ENCODE results near the gene CDKN2D. TPM values are rescaled to one million over a fixed set of nuclear protein-coding genes. Genes with fewer than 3 reads are reported as not detected.

CDKN2D gene
- total and polyA plus RNA-seq, 4 donors = 11.8 to 23.0 (median 18.5) TPM

DNA sequence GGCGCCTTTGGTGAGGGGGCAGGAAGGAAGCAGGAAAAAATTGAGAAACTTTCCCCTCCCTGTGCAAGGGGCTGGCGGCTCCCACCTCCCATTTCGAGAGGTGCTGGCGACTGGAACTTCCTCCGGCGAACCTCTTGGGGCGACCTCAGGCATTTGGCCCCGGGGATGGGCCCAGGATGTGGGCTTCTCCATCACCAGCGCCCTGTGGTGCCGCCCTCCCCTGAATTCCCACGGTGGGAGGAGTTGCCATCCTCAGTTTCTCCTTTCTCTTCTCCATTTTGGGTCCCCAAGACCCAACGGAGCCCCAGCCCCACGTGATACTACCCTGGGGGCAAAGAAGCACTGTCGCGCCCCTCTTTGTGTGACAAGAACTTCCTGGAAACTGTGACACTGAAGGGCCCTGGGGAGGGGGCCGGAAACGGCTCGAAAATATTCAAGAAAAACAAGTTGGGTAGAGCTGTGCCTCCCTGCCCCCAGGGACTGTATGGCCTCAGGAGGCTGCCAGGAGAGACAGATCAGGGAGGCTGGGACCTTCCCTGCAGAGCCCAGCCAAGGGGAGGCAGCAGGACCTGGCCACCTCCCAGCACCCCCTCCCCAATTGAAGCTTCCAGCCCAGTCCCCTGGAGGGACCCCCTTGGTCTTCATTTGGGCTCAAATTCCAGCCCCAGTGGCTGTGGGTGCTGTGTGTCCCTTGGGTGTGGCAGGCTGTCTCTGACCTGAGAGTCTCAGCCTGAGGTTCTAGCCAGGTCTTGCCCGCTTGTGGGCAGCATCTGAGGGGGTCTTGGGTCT is 34.5 kb upstream of the CDKN2D start:
- intact Hi-C loops (cut with DNase I) = no loop called here
- ATAC-seq (ENCODE audit: low FRiP score) (peak; percentile 69), DNase-seq (peak; percentile 74 to 83)
- H3K4me3 ChIP-seq (ENCODE audit: low read length in 2 of 2) = peak overlapping the region; percentile 97 to 99
- H3K9me3 ChIP-seq (ENCODE audit: control insufficient read depth, low read length) = no peaks in the 10 kb centered on the region
- H3K4me1 ChIP-seq (ENCODE audit: control insufficient read depth in 1 of 2, insufficient read depth in 2 of 2, low read length in 2 of 2) = peaks cover 2 to 4% of the 10 kb centered on the region in 2 donors
- 4% methylated on average over 19 of the region's 19 CpGs for WGBS, 2 donors
- H3K27ac ChIP-seq (ENCODE audit: low read depth in 1 of 2, low read length in 2 of 2) = peak overlapping the region; percentile 76 to 91
- no peaks in the 10 kb centered on the region for H3K36me3 ChIP-seq (ENCODE audit: control insufficient read depth in 1 of 2, insufficient read depth in 2 of 2, low read length in 1 of 2)
- H3K27me3 ChIP-seq (ENCODE audit: control insufficient read depth in 1 of 2, insufficient read depth in 2 of 2, low read length in 1 of 2) = no peaks in the 10 kb centered on the region

DNA sequence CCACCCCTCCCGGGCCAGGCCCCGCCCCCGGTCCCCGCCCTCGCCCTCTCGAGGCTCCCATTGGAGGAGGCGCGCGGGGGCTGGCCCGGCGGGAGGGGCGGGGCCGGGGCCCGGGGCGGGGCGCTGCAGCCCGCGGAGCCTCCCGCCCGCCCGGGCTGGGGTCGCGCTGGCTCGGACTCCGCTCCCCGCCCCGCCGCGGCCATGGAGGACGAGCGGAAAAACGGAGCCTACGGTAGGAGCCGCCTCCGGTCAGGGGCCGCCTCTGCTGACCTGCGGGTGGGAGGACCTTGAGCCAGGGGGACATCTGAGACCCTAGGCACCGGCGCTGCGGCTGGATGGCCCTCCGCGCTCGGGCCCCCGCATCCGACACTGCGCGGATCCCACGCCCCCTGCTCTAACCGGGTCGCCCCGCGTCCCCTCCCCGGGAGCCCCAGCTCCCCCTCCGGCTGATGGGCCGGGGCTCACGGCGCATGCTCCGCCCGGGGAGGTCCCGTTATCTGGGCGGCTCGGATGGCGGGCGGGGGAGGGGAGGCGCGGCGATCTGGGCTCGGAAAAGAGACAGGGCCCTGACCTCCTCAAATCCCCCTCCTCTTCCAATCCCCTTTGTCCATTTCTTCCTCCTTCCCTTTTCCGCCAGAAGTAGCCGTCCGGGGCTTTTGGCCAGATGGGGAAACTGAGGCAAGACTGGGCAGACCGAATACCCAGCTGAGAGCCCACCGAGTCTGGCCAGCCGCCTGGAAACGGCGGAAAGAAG is 33.7 kb upstream of the CDKN2D start:
- Histone ChIP-seq H3K9me3 (ENCODE audit: control insufficient read depth, low read length) (no peaks in the 10 kb centered on the region), H3K4me1 (ENCODE audit: control insufficient read depth in 1 of 2, insufficient read depth in 2 of 2, low read length in 2 of 2) (peaks cover 2 to 4% of the 10 kb centered on the region in 2 donors), H3K27me3 (ENCODE audit: control insufficient read depth in 1 of 2, insufficient read depth in 2 of 2, low read length in 1 of 2) (no peaks in the 10 kb centered on the region), H3K36me3 (ENCODE audit: control insufficient read depth in 1 of 2, insufficient read depth in 2 of 2, low read length in 1 of 2) (no peaks in the 10 kb centered on the region), H3K27ac (ENCODE audit: low read depth in 1 of 2, low read length in 2 of 2) (peak overlapping the region; percentile 76 to 96), H3K4me3 (ENCODE audit: low read length in 2 of 2) (peak overlapping the region; percentile 97 to 99)
- peak; percentile 96 for ATAC-seq (ENCODE audit: low FRiP score)
- 0 to 1% methylated on average over 69 to 76 of the region's 76 CpGs for WGBS, 2 donors
- DNase-seq = peak; percentile 88 to 94
- intact Hi-C loops (cut with DNase I) = no loop called here

DNA sequence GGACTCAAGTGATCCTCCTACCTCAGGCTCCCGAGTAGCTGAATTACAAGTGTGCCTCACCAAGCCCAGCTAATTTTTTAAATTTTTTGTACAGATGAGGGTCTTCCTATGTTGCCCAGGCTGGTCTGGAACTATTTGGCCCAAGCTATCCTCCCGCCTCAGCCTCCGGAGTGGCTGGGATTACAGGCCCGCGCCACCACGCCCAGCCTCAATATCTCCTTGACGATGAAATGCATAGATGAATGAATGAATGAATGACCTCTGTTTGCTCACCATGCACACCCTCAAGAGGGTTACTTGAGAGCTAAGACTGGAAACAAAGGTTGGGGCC is 33.2 kb upstream of the CDKN2D start:
- intact Hi-C loops (cut with DNase I) = no loop called here
- H3K27ac ChIP-seq (ENCODE audit: low read depth in 1 of 2, low read length in 2 of 2) = no peak overlapping the region
- H3K27me3 ChIP-seq (ENCODE audit: control insufficient read depth in 1 of 2, insufficient read depth in 2 of 2, low read length in 1 of 2) = no peaks in the 10 kb centered on the region
- no peak for DNase-seq
- no peaks in the 10 kb centered on the region for H3K9me3 ChIP-seq (ENCODE audit: control insufficient read depth, low read length)
- no peak for ATAC-seq (ENCODE audit: low FRiP score)
- 21 to 24% methylated on average over 7 of the region's 7 CpGs for WGBS, 2 donors
- H3K4me3 ChIP-seq (ENCODE audit: low read length in 2 of 2) = peak overlapping the region in 1 of 2 donors; percentile 97
- peaks cover 2 to 4% of the 10 kb centered on the region in 2 donors for H3K4me1 ChIP-seq (ENCODE audit: control insufficient read depth in 1 of 2, insufficient read depth in 2 of 2, low read length in 2 of 2)
- no peaks in the 10 kb centered on the region for H3K36me3 ChIP-seq (ENCODE audit: control insufficient read depth in 1 of 2, insufficient read depth in 2 of 2, low read length in 1 of 2)

DNA sequence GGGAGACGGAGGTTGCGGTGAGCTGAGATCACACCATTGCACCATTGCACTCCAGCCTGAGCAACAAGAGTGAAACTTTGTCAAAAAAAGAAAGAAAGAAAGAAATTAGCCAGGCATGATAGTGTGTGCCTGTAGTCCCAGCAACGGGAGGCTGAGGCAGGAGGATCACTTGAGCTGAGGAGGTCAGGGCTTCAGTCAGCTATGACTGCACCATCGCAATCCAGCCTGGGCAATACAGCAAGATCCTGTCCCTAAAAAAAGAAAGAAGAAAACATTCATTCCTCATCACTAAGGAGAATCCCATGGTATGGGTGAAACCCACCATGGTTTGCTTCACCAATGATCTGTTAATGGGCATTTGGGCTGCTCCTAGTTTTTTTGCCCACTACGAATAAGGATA is 31.4 kb upstream of the CDKN2D start:
- no peaks in the 10 kb centered on the region for H3K36me3 ChIP-seq (ENCODE audit: control insufficient read depth in 1 of 2, insufficient read depth in 2 of 2, low read length in 1 of 2)
- no peak overlapping the region for H3K27ac ChIP-seq (ENCODE audit: low read depth in 1 of 2, low read length in 2 of 2)
- intact Hi-C loops (cut with DNase I) = no loop called here
- no peak overlapping the region for H3K4me3 ChIP-seq (ENCODE audit: low read length in 2 of 2)
- no peak for DNase-seq
- WGBS, 2 donors = 82 to 89% methylated on average over 5 of the region's 5 CpGs
- no peaks in the 10 kb centered on the region for H3K9me3 ChIP-seq (ENCODE audit: control insufficient read depth, low read length)
- ATAC-seq (ENCODE audit: low FRiP score) = no peak
- H3K27me3 ChIP-seq (ENCODE audit: control insufficient read depth in 1 of 2, insufficient read depth in 2 of 2, low read length in 1 of 2) = no peaks in the 10 kb centered on the region
- peaks cover 2 to 4% of the 10 kb centered on the region in 2 donors for H3K4me1 ChIP-seq (ENCODE audit: control insufficient read depth in 1 of 2, insufficient read depth in 2 of 2, low read length in 2 of 2)

DNA sequence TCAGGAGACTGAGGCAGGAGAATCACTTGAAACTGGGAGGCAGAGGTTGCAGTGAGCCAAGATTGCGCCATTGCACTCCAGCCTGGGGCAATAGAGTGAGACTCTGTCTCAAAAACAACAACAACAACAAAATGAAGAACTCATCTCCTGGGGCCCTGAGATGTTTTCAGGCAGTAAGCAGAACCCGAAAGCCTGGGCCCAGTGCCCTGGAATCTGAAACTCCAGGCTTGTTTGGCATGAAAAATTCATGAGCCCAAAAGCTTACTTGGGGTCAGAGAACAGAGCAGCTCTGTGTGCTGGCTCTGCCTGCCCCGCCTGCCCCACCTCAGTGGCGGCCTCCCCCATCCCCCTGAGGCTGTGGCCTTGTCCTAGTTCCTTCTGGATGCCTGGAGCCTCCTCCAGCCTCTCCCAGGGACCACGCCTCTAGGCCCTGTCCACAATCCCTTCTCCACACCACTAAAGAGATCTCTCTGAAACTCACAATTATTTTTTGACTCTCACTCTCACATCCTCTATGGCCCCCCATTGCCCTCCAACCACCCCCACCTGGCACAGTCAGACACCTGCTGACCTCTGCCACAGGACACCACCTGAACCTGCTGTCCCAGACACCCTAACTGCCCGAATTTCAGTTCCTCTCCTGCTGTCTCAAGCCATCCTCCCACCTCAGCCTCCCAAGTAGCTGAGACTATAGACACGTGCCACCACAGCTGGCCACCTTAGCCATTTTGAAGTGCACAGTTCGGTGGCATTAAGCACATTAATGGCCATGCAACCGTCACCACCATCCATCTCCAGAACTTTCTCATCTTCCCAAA is 25.2 kb upstream of the CDKN2D start:
- DNase-seq (no peak), ATAC-seq (ENCODE audit: low FRiP score) (no peak)
- no peaks in the 10 kb centered on the region for H3K27me3 ChIP-seq (ENCODE audit: control insufficient read depth in 1 of 2, insufficient read depth in 2 of 2, low read length in 1 of 2)
- no peaks in the 10 kb centered on the region for H3K36me3 ChIP-seq (ENCODE audit: control insufficient read depth in 1 of 2, insufficient read depth in 2 of 2, low read length in 1 of 2)
- intact Hi-C loops (cut with DNase I) = no loop called here
- no peaks in the 10 kb centered on the region for H3K9me3 ChIP-seq (ENCODE audit: control insufficient read depth, low read length)
- WGBS, 2 donors = 71 to 73% methylated on average over 9 of the region's 9 CpGs
- no peak overlapping the region for H3K27ac ChIP-seq (ENCODE audit: low read depth in 1 of 2, low read length in 2 of 2)
- no peaks in the 10 kb centered on the region for H3K4me1 ChIP-seq (ENCODE audit: control insufficient read depth in 1 of 2, insufficient read depth in 2 of 2, low read length in 2 of 2)
- H3K4me3 ChIP-seq (ENCODE audit: low read length in 2 of 2) = no peak overlapping the region

DNA sequence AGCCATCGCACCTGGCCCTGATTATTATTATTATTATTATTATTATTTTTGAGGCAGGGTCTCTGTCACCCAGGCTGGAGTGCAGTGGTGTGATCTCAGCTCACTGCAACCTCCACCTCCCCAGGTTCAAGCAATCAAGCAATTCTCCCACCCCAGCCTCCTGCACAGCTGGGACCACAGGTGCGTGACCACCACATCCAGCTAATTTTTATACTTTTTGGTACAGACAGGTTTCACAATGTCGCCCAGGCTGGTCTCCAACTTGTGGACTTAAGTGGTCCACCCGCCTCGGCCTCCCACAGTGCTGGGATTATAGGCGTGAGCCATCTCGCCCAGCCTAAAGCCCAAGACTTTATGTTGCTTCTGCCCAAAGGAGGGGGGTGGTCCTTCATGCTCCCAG is 24.4 kb upstream of the CDKN2D start:
- WGBS, 2 donors = 93 to 97% methylated on average over 7 of the region's 7 CpGs
- intact Hi-C loops (cut with DNase I) = no loop called here
- H3K4me3 ChIP-seq (ENCODE audit: low read length in 2 of 2) = no peak overlapping the region
- no peaks in the 10 kb centered on the region for H3K4me1 ChIP-seq (ENCODE audit: control insufficient read depth in 1 of 2, insufficient read depth in 2 of 2, low read length in 2 of 2)
- no peaks in the 10 kb centered on the region for H3K36me3 ChIP-seq (ENCODE audit: control insufficient read depth in 1 of 2, insufficient read depth in 2 of 2, low read length in 1 of 2)
- DNase-seq (no peak), ATAC-seq (ENCODE audit: low FRiP score) (no peak)
- H3K9me3 ChIP-seq (ENCODE audit: control insufficient read depth, low read length) = no peaks in the 10 kb centered on the region
- no peaks in the 10 kb centered on the region for H3K27me3 ChIP-seq (ENCODE audit: control insufficient read depth in 1 of 2, insufficient read depth in 2 of 2, low read length in 1 of 2)
- no peak overlapping the region for H3K27ac ChIP-seq (ENCODE audit: low read depth in 1 of 2, low read length in 2 of 2)

DNA sequence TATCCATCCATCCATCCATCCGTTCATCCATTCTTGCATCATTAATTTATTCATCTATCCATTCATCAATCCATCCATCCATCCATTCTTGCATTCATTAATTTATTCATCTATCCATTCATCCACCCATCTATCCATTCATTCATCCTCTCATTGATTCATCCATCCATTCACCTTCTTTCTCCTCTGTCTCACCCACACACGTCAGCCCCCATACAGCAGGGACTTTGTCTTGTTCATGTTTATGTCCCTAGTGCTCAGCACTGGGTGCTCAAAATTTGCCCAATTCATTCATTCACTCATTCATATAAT is 19.0 kb upstream of the CDKN2D start:
- H3K4me1 ChIP-seq (ENCODE audit: control insufficient read depth in 1 of 2, insufficient read depth in 2 of 2, low read length in 2 of 2) = no peaks in the 10 kb centered on the region
- H3K36me3 ChIP-seq (ENCODE audit: control insufficient read depth in 1 of 2, insufficient read depth in 2 of 2, low read length in 1 of 2) = no peaks in the 10 kb centered on the region
- DNase-seq = no peak
- H3K9me3 ChIP-seq (ENCODE audit: control insufficient read depth, low read length) = no peaks in the 10 kb centered on the region
- intact Hi-C loops (cut with DNase I) = no loop called here
- 84 to 85% methylated on average over 2 of the region's 2 CpGs for WGBS, 2 donors
- H3K4me3 ChIP-seq (ENCODE audit: low read length in 2 of 2) = no peak overlapping the region
- H3K27me3 ChIP-seq (ENCODE audit: control insufficient read depth in 1 of 2, insufficient read depth in 2 of 2, low read length in 1 of 2) = no peaks in the 10 kb centered on the region
- ATAC-seq (ENCODE audit: low FRiP score) = no peak
- H3K27ac ChIP-seq (ENCODE audit: low read depth in 1 of 2, low read length in 2 of 2) = no peak overlapping the region

DNA sequence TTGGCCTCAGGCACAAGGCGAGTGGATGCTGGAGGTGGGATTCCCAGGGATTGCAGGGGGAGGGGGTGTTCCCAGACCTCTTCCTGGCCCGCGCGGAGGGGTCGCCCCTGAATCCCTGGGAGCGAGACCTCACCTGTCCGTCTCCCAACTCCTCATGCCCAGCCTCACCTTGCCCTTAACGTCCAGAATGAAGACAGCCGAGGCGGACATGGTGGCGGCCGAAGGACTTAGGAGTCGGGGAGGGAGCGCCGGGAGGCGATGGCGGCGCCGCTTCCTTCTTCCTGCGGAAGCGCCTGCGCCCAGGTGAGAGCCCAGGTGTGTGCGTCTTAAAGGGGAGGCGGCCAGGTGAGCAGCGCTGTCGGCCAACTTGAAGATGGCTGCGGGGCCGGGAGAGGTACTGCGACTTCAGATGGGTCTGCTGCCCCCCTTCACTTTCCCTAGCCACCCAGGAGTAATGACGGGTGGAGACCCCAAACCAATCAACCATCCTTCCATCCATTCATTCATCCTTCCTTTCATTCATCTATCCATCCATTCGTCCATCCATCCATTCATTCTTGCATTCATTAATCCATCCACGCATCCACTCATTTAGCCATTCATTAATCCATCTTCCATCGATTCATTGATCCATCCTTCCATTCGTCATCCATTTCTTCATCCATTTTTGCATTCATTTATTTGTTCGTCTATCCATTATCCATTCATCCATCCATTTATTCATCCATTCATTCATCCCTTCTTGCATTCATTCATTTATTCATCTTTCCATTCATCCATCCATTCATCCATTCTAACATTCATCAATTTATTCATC is 18.5 kb upstream of the CDKN2D start, which contains the start of gene AP1M2:
TSS of gene AP1M2 (minus strand) at position 291 of the 817 bp plus-strand sequence. CDS start at position 210, 81 bp downstream.
- no peaks in the 10 kb centered on the region for H3K36me3 ChIP-seq (ENCODE audit: control insufficient read depth in 1 of 2, insufficient read depth in 2 of 2, low read length in 1 of 2)
- intact Hi-C loops (cut with DNase I) = no loop called here
- DNase-seq = no peak
- WGBS, 2 donors = 16% methylated on average over 30 to 35 of the region's 35 CpGs
- H3K9me3 ChIP-seq (ENCODE audit: control insufficient read depth, low read length) = no peaks in the 10 kb centered on the region
- no peak for ATAC-seq (ENCODE audit: low FRiP score)
- H3K27ac ChIP-seq (ENCODE audit: low read depth in 1 of 2, low read length in 2 of 2) = no peak within 1 kb of the TSS
- no peaks in the 10 kb centered on the region for H3K4me1 ChIP-seq (ENCODE audit: control insufficient read depth in 1 of 2, insufficient read depth in 2 of 2, low read length in 2 of 2)
- H3K4me3 ChIP-seq (ENCODE audit: low read length in 2 of 2) = no peak within 1 kb of the TSS
- H3K27me3 ChIP-seq (ENCODE audit: control insufficient read depth in 1 of 2, insufficient read depth in 2 of 2, low read length in 1 of 2) = no peaks in the 10 kb centered on the region
